Stimulated activated CD4-positive, alpha-beta T cell treated with anti-CD3 and anti-CD28 coated beads, Interleukin-4, amount 100 ng/mL, for 1 hour (primary cell): Measurements from ENCODE around the gene DPH6.
"Not testable (repeated sequence)": the region's sequence is repeated elsewhere in the genome, so short reads cannot be mapped to it uniquely, and the experiment has no call there.

Experiments used
- DNase-seq: peaks from one replicate; pipeline ENCODE4 v3.0.0-alpha.2; 2020

The DPH6 gene

GRCh38 chr15:35431281-35431680 is 114.7 kb downstream of the DPH6 start:
- DNase-seq = no peak

- no peak for DNase-seq
Observed at GRCh38 chr15:35430301-35430700, 115.7 kb downstream of the DPH6 start.

GRCh38 chr15:35427496-35427895 is 118.5 kb downstream of the DPH6 start:
- DNase-seq = no peak

GRCh38 chr15:35427091-35427490 is 118.9 kb downstream of the DPH6 start:
- DNase-seq = no peak

GRCh38 chr15:35410775-35411174 is 135.2 kb downstream of the DPH6 start:
- no peak for DNase-seq

- no peak for DNase-seq
Observed at GRCh38 chr15:35399901-35400300, 146.1 kb downstream of the DPH6 start.

GRCh38 chr15:35397027-35397426 is 148.9 kb downstream of the DPH6 start:
- DNase-seq = no peak

- DNase-seq = no peak
Observed at GRCh38 chr15:35394416-35394815, 151.5 kb downstream of the DPH6 start.

- DNase-seq = no peak
Observed at GRCh38 chr15:35393398-35393797, 152.6 kb downstream of the DPH6 start.

- not testable (repeated sequence) for DNase-seq
Observed at GRCh38 chr15:35391408-35391984, 154.5 kb downstream of the DPH6 start.

GRCh38 chr15:35383506-35383905 is 162.5 kb downstream of the DPH6 start:
- no peak for DNase-seq

- no peak for DNase-seq
Observed at GRCh38 chr15:35381328-35381727, 164.6 kb downstream of the DPH6 start.

GRCh38 chr15:35379972-35380371 is 166.0 kb downstream of the DPH6 start:
- DNase-seq = no peak

GRCh38 chr15:35378454-35378853 is 167.5 kb downstream of the DPH6 start:
- DNase-seq = not testable (repeated sequence)

- no peak for DNase-seq
Observed at GRCh38 chr15:35376707-35377106, 169.3 kb downstream of the DPH6 start.

GRCh38 chr15:35374661-35375060 is 171.3 kb downstream of the DPH6 start:
- no peak for DNase-seq

- DNase-seq = no peak
Observed at GRCh38 chr15:35362195-35362829, 183.7 kb downstream of the DPH6 start.

GRCh38 chr15:35358824-35359223 is 187.1 kb downstream of the DPH6 start:
- no peak for DNase-seq

GRCh38 chr15:35351059-35351458 is 194.9 kb downstream of the DPH6 start:
- no peak for DNase-seq

GRCh38 chr15:35349916-35350315 is 196.0 kb downstream of the DPH6 start:
- no peak for DNase-seq

- no peak for DNase-seq
Observed at GRCh38 chr15:35330916-35331315, 215.0 kb downstream of the DPH6 start.

GRCh38 chr15:35330048-35330695 is 215.8 kb downstream of the DPH6 start:
- DNase-seq = no peak

GRCh38 chr15:35329521-35329961 is 216.4 kb downstream of the DPH6 start:
- DNase-seq = no peak

- not testable (repeated sequence) for DNase-seq
Observed at GRCh38 chr15:35328836-35329235, 217.1 kb downstream of the DPH6 start.
